UCSD-AML1 (cell line): ENCODE data around the gene TBRG4.
"Not testable (repeated sequence)": the region's sequence is repeated elsewhere in the genome, so short reads cannot be mapped to it uniquely, and the experiment has no call there.

Experiments
- DNase-seq: peaks from one replicate; lab custom pipeline; 2025; ENCODE audit not compliant: unreplicated experiment; lab: John Stamatoyannopoulos, UW

Gene TBRG4

GRCh38 chr7:45118292-45118691 is 6.8 kb upstream of the TBRG4 start:
- no peak for DNase-seq

- DNase-seq = no peak
These were observed 6.1 kb upstream of the TBRG4 start for GRCh38 chr7:45117582-45117981.

GRCh38 chr7:45116048-45116447 is 4.6 kb upstream of the TBRG4 start:
- no peak for DNase-seq

GRCh38 chr7:45114926-45115325 is 3.4 kb upstream of the TBRG4 start:
- DNase-seq = no peak

GRCh38 chr7:45114257-45114656 is 2.8 kb upstream of the TBRG4 start:
- not testable (repeated sequence) for DNase-seq

DNA sequence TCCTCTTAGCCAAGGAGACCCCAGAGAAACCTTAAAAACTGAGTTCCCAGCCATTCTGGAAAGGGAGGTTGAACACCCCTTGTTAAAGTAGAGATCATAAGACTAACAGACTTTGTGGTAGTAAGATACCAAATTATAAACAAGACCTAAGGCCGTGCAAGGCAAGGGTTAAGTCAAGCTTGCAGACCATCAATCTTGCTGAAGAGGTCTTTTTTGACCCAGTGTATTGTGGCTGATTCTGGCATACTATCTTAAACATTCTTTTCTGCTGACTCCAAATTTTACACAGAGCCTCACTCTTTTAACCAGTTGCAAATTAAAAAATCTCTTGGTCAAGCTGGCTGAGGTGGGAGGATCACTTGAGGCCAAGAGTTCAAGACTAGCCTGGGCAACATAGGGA is 1.2 kb upstream of the TBRG4 start:
- DNase-seq = no peak

DNA sequence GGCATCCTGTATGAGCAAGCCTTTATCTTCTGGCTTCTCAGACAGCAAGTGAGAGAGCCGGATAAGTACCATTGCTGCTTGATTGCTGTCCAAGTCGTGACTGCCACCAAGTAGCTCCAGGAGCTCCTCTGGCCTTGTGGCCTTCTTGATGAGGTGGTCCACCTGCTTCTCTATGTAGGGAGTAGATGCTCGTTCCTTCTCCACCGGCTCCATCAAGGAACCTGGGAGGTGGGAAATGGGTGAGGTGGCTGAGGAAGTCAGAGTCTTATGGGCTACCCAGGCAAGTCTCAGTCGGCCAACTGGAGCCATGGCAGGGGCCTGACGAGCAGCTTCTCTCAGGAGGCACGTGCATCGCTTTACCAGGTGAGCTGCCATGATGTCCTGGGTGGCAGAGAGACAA is 2.6 kb downstream of the TBRG4 start:
- no peak for DNase-seq

DNA sequence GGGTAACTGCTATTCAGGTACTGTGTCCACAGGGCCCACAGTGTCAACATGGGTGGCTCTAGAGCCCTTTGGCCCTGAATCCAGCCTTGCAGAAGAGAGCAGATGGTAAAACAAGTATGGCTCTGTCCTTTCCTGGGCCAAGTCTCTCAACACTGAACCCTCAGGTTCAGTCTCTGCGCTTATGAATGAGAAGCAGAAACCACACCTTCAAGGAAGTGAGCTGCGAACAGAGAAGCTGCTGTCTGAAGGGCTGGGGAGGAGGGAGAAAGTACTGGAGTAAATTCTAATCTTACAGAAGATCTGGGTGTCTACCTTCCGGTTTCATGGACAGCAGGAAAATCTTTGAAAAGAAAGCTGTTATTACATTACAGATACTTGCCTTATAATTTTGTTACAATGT is 4.1 kb downstream of the TBRG4 start:
- DNase-seq = no peak

- DNase-seq = no peak
These were observed 4.7 kb downstream of the TBRG4 start for GRCh38 chr7:45106820-45107219.

DNA sequence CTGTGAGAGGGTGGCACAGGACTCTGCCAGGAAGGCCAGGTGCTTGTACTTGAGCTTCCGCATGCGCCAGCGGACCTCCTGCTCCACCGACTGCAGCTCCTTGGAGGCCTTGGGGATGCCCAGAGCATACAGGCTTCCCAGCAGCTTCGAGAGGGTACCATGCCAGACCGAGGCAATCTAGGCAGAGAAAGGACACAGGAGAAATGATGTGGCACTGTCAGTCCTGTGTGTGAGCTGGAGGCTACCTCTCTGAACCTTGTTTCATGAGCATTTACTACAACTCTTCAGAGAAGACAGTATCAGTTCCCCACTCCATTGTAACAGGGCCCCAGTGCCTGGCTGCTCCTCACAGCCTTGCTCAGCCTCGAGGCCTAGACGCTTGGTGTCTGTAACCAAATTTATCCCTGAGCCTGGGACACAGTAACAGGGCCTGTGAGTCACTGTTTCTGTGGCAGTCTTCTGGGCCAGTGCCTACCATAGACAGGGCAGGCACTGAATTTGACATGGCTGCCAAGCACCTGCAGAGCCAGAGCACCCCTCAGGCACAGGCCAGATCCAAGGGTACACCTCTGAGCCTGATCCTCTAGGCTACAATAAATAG is 5.8 kb downstream of the TBRG4 start:
- DNase-seq = no peak

DNA sequence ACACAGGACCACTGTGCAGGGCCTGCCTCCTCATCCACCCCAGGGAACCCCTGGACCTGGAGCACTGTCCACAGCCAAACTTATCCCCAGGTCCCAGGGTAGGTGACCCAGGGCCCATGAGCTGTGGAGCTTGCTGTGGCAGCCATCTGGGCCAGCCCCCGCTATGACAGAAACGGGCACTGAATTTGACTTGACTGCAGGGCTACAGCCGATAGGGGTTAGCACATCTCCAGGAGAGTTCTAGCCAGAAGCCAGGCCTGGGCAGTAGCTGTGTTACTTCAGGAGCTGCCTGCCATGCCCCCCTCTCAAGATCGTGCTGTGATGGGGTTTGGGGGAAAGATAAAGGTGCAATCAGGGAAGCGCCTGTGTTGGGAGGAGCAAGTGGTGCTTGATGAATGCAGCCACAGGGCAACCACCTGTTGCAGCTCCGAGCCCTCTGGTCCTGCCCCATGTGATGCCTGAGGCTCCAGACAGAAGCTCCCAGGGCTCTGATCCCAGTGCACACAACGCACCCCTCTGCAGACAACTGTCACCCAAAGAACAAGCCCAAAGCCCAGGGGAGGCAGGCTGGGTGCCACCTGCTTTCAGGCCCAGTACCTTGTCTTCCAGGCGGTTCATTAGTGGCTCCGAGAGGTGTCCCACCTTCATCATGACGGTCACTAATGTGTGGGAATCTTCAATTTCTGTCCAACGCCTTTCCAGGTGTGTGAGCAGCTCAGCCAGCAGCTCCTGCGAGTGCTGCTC is 6.5 kb downstream of the TBRG4 start:
- no peak for DNase-seq

GRCh38 chr7:45103958-45104843 is 7.3 kb downstream of the TBRG4 start:
- DNase-seq = no peak

- DNase-seq = no peak
These were observed 8.4 kb downstream of the TBRG4 start for GRCh38 chr7:45102785-45103712.

- DNase-seq = no peak
These were observed 9.7 kb downstream of the TBRG4 start for GRCh38 chr7:45101748-45102147.

GRCh38 chr7:45100761-45101480 is 10.6 kb downstream of the TBRG4 start:
- no peak for DNase-seq

DNA sequence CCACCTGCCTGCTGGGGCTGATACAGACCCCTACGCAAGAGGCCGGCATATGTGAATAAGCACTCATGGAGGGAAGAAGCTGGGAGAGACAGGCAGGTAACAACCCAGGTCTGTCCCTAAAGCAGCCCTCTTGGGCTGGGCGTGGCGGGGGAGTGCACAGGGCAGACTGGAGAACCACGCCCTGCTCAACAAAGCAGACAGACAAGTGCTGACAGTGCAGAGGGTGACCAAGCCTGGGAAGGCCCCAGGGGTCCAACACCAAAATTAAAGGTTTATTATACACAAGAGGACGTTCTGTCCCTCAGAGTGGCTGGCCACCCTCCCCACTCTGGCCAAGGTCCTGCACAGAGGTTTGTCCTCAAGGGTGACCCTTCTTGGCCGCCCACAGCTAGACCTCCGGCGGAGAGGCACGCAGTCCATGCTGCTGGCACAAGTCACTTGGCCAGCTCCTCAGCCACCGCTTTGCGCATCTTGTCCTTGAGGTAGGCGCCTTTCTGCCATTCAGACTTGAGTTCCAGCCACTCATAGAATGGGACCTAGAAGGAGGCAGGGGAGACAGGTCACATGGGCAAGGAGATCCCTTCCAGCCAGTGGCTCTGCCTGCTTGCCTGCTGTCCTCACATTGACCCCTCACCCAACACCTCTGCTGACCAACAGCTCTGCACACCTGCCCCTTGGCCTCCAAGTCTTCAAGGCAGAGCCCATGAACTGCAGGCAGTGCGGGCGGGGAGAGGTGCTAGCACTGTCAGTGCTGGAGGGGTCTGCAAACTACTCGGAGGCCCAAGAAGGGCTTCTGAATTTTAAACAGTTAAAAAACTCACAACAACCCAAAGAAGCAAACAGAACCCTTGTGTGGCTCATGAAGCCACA is 11.4 kb downstream of the TBRG4 start:
- no peak for DNase-seq

GRCh38 chr7:45098983-45099839 is 12.3 kb downstream of the TBRG4 start:
- DNase-seq = no peak

DNA sequence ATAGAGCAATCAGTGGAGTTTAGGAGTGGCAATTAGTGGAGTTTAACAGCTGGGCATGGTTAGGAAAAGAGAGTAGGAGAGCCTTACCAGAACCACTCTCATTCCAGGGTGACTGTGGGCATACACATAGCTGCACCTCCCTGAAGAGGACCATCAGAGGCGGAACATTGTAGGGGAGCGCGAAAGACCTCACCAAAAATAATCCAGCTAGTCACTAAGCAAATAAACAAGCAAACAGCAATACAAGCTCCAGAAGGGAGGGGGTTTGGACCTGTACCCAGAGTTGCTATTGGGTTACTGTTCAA is 18.6 kb downstream of the TBRG4 start:
- no peak for DNase-seq
